ENCODE data around the gene SIAH2. TPM values are rescaled to one million over a fixed set of nuclear protein-coding genes. Genes with fewer than 3 reads are reported as not detected.

SIAH2 gene
- total RNA-seq, 1 experiment from 2014 or later: 17.1 TPM

DNA sequence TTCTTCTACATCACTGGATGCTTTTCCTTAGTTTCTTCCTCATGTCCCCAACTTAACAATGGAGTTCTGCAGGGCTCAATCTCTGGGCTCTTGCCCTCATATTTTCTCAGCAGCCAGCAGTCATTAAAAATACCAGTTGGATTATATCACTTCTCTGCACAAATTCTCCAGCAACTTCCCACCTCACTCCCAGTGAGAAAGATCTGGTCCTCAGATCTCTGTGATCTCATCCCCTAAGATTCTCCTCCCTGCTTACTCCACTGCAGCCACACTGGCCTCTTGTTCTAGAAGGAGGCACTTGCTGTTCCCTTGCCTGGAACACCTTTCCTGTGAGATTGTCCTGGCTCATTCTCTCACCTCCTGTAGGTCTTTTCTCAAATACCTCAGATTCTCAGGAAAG is 65.3 kb downstream of the SIAH2 start:
- no peaks in the 10 kb centered on the region for H3K4me1 Mint-ChIP-seq
- ChIA-PET CTCF (no interaction called here), POLR2A (interaction anchor here (0.6 kb wide), 1 partner anchor 35 kb away, joined by 3 read pairs; no protein-coding TSS in a partner anchor)
- peaks cover 5% of the 10 kb centered on the region for H3K27me3 Mint-ChIP-seq (ENCODE audit: low read depth)
- H3K27ac Mint-ChIP-seq: no peak overlapping the region
- TF ChIP-seq, protein P1, sequence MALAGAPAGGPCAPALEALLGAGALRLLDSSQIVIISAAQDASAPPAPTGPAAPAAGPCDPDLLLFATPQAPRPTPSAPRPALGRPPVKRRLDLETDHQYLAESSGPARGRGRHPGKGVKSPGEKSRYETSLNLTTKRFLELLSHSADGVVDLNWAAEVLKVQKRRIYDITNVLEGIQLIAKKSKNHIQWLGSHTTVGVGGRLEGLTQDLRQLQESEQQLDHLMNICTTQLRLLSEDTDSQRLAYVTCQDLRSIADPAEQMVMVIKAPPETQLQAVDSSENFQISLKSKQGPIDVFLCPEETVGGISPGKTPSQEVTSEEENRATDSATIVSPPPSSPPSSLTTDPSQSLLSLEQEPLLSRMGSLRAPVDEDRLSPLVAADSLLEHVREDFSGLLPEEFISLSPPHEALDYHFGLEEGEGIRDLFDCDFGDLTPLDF (CRISPR knock-in tag; IDR thresholded peaks at IDR 0.05): no peak
- TF ChIP-seq TP53 (CRISPR knock-in tag; IDR thresholded peaks at IDR 0.05) (no peak), GABPB1 (CRISPR knock-in tag; IDR thresholded peaks at IDR 0.05) (no peak), ZNF423 (CRISPR knock-in tag; IDR thresholded peaks at IDR 0.05) (no peak)
- H3K9me3 Mint-ChIP-seq: peaks cover 27% of the 10 kb centered on the region
- H3K4me3 Mint-ChIP-seq: no peak overlapping the region
- DNase-seq (ENCODE audit: low spot score): no peak
- no peak for ATAC-seq
- peaks cover 17% of the 10 kb centered on the region for H3K36me3 Mint-ChIP-seq

DNA sequence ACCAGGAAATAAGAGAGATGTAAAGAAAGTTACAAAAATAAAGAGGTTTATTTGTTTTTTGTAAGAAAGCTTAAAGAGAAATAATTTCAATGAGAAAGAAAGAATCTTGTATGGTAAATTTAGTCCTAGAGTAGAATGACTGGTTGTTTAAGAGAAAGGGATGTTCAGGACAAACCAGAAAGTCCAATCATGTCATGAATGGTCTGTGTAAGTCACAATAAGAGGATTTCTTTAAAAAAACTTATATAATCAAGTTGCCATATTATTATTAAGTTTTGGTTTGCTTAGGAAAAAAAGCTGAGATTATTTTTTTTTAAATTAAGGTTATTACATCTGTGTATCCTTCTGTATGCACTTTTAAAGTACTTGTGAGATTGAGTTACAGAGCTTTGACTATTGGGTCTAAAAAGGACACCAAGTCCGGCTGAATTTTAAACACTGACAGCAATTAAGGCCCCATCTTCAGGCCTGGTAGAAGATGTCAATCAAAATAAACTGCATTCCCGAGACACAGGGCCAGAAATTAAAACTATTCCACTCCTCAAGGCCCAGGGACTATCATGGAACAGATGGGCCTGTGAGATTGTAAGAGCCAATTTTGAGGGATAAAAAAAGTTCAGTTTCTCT is 71.4 kb downstream of the SIAH2 start:
- ChIA-PET CTCF (no interaction called here), POLR2A (no interaction called here)
- no peaks in the 10 kb centered on the region for H3K27me3 Mint-ChIP-seq (ENCODE audit: low read depth)
- peaks cover 59% of the 10 kb centered on the region for H3K9me3 Mint-ChIP-seq
- ATAC-seq: no peak
- peaks cover 42% of the 10 kb centered on the region for H3K36me3 Mint-ChIP-seq
- no peaks in the 10 kb centered on the region for H3K4me1 Mint-ChIP-seq
- TF ChIP-seq TEAD4 (CRISPR knock-in tag; IDR thresholded peaks at IDR 0.05) (no peak), HMGA2 (CRISPR knock-in tag; IDR thresholded peaks at IDR 0.05) (no peak), RELA (CRISPR knock-in tag; IDR thresholded peaks at IDR 0.05; ENCODE audit: borderline replicate concordance) (no peak), SMAD4 (CRISPR knock-in tag; IDR thresholded peaks at IDR 0.05) (no peak), ZNF317 (CRISPR knock-in tag; IDR thresholded peaks at IDR 0.05; ENCODE audit: borderline replicate concordance, low read depth) (no peak), GTF2I (CRISPR knock-in tag; conservative IDR thresholded peaks at IDR 0.05) (no peak), KAT7 (CRISPR knock-in tag; IDR thresholded peaks at IDR 0.05; ENCODE audit: borderline replicate concordance) (no peak)
- TF ChIP-seq, protein P2, sequence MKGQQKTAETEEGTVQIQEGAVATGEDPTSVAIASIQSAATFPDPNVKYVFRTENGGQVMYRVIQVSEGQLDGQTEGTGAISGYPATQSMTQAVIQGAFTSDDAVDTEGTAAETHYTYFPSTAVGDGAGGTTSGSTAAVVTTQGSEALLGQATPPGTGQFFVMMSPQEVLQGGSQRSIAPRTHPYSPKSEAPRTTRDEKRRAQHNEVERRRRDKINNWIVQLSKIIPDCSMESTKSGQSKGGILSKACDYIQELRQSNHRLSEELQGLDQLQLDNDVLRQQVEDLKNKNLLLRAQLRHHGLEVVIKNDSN (CRISPR knock-in tag; IDR thresholded peaks at IDR 0.05): no peak
- TF ChIP-seq, protein P1 (CRISPR knock-in tag; IDR thresholded peaks at IDR 0.05): no peak
- TF ChIP-seq, protein P3, sequence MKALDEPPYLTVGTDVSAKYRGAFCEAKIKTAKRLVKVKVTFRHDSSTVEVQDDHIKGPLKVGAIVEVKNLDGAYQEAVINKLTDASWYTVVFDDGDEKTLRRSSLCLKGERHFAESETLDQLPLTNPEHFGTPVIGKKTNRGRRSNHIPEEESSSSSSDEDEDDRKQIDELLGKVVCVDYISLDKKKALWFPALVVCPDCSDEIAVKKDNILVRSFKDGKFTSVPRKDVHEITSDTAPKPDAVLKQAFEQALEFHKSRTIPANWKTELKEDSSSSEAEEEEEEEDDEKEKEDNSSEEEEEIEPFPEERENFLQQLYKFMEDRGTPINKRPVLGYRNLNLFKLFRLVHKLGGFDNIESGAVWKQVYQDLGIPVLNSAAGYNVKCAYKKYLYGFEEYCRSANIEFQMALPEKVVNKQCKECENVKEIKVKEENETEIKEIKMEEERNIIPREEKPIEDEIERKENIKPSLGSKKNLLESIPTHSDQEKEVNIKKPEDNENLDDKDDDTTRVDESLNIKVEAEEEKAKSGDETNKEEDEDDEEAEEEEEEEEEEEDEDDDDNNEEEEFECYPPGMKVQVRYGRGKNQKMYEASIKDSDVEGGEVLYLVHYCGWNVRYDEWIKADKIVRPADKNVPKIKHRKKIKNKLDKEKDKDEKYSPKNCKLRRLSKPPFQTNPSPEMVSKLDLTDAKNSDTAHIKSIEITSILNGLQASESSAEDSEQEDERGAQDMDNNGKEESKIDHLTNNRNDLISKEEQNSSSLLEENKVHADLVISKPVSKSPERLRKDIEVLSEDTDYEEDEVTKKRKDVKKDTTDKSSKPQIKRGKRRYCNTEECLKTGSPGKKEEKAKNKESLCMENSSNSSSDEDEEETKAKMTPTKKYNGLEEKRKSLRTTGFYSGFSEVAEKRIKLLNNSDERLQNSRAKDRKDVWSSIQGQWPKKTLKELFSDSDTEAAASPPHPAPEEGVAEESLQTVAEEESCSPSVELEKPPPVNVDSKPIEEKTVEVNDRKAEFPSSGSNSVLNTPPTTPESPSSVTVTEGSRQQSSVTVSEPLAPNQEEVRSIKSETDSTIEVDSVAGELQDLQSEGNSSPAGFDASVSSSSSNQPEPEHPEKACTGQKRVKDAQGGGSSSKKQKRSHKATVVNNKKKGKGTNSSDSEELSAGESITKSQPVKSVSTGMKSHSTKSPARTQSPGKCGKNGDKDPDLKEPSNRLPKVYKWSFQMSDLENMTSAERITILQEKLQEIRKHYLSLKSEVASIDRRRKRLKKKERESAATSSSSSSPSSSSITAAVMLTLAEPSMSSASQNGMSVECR (CRISPR knock-in tag; IDR thresholded peaks at IDR 0.05; ENCODE audit: borderline replicate concordance): no peak
- TF ChIP-seq, protein P4, sequence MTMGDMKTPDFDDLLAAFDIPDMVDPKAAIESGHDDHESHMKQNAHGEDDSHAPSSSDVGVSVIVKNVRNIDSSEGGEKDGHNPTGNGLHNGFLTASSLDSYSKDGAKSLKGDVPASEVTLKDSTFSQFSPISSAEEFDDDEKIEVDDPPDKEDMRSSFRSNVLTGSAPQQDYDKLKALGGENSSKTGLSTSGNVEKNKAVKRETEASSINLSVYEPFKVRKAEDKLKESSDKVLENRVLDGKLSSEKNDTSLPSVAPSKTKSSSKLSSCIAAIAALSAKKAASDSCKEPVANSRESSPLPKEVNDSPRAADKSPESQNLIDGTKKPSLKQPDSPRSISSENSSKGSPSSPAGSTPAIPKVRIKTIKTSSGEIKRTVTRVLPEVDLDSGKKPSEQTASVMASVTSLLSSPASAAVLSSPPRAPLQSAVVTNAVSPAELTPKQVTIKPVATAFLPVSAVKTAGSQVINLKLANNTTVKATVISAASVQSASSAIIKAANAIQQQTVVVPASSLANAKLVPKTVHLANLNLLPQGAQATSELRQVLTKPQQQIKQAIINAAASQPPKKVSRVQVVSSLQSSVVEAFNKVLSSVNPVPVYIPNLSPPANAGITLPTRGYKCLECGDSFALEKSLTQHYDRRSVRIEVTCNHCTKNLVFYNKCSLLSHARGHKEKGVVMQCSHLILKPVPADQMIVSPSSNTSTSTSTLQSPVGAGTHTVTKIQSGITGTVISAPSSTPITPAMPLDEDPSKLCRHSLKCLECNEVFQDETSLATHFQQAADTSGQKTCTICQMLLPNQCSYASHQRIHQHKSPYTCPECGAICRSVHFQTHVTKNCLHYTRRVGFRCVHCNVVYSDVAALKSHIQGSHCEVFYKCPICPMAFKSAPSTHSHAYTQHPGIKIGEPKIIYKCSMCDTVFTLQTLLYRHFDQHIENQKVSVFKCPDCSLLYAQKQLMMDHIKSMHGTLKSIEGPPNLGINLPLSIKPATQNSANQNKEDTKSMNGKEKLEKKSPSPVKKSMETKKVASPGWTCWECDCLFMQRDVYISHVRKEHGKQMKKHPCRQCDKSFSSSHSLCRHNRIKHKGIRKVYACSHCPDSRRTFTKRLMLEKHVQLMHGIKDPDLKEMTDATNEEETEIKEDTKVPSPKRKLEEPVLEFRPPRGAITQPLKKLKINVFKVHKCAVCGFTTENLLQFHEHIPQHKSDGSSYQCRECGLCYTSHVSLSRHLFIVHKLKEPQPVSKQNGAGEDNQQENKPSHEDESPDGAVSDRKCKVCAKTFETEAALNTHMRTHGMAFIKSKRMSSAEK (CRISPR knock-in tag; IDR thresholded peaks at IDR 0.05; ENCODE audit: borderline replicate concordance): no peak
- H3K27ac Mint-ChIP-seq: no peak overlapping the region
- no peak for DNase-seq (ENCODE audit: low spot score)
- H3K4me3 Mint-ChIP-seq: no peak overlapping the region

Data from WTC11 (cell line).